Activated gamma-delta T cell (primary cell): Measurements from ENCODE around the gene MIOX.

Source experiments
- DNase-seq: peaks from one replicate; lab custom pipeline; 2025; lab: John Stamatoyannopoulos, UW

The MIOX gene

DNA sequence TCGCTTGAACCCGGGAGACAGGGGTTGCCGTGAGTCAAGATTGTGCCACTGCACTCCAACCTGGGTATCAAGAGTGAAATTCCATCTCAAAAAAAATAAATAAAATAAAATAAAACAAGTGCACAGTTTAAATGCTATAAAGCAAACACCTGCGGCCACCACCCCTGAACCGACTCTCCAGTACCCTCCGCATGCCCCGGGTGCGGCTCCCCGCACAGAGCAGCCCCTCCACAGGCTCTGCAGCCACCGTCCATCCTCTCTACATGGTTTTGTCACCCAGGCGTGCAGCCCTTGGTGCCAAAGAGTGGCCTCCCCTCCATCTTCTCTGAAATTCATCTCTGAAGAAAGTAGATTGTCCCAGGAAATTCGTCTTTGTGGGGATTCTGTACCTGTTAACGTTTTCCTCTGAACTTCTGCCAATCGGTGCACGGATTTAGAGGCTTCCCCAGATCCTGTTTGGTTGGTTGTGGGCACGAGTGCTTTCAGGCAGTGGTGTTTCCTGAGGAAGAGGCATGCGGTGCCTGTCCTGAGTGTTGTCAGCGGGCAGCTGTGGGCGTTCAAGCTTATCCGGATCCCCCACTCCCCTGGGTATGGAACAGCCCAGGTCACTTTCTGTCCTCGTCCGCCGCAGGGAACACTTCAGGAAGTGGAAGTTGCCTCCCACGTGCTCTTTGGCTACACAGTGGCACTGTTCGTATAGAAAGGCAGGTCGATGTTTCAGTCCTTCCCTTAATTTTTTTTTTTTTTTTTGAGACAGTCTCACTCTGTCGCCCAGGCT is 4.1 kb downstream of the MIOX start:
- DNase-seq: no peak

- no peak for DNase-seq
These were observed 10.4 kb downstream of the MIOX start for GRCh38 chr22:50497093-50497492.

- no peak for DNase-seq
These were observed 11.7 kb downstream of the MIOX start for GRCh38 chr22:50498322-50498890.

DNA sequence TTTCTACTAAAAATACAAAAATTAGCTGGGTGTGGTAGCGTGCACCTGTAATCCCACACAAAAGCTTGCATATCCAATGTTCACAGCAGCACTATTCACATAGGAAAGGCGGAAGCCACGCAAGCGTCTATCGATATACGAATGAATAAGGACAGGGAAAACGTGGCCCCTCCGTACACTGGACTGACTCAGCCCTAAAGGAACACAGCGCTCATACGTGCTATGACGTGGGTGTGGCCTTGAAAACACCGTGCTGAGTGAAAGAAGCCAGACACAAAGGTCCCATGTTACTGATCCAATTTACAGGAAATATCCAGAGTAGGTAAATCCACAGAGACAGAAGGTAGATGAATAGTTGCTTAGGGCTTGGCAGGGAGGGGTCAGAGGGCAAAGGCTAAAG is 13.8 kb downstream of the MIOX start:
- DNase-seq: no peak

GRCh38 chr22:50502096-50502495 is 15.4 kb downstream of the MIOX start:
- no peak for DNase-seq

GRCh38 chr22:50502628-50503474 is 16.2 kb downstream of the MIOX start:
- no peak for DNase-seq

GRCh38 chr22:50503475-50504145 is 17.0 kb downstream of the MIOX start:
- DNase-seq: no peak

DNA sequence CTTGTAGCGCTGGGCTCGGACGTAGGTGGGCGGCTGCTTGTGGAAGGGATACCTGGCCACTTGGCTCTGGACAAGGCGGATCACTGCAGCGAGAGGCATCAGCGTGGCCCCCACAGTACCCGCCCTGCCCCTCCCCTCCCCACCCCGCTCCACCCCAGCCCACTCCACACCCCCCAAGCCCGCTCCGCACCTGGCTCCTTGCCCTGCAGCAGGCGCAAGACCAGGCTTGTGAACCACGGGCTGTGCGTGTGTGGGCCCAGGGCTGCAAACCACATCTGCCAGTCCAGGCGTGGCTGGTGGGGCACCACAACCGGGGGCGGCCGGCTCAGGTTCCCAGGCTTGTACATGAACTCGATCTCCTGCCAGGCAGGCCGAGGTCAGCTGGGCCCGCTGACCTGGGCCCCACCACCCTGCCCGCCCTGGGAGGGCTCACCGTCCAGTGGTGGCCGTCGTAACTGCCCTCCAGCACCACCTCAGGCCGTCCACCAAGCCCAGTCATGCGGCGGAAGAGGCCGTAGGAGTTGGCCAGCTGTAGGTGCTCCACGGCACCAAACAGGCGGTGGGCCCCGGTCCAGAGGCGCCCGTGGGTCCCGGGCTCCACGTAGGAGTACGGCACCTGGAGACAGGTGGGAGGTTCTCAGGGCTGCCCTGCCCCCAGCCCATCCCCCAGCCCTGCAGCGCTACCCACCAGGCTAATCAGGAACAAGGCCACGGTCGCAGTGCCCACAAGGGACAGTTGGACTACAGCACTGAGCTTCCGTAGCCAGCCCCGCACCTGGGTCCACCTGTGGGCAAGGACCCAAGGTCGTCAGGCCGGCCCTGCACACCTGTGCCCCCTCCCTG is 17.9 kb downstream of the MIOX start:
- DNase-seq: no peak

- no peak for DNase-seq
These were observed 18.7 kb downstream of the MIOX start for GRCh38 chr22:50505276-50505775.

- no peak for DNase-seq
These were observed 19.3 kb downstream of the MIOX start for GRCh38 chr22:50505776-50506610.

GRCh38 chr22:50506611-50507420 is 20.2 kb downstream of the MIOX start:
- DNase-seq: no peak

GRCh38 chr22:50507421-50507990 is 20.8 kb downstream of the MIOX start, which contains the start of gene LMF2:
Gene LMF2 (minus strand): TSS chr22:50507702. CDS start chr22:50507675, 27 bp downstream.
- DNase-seq: peak; percentile 100

DNA sequence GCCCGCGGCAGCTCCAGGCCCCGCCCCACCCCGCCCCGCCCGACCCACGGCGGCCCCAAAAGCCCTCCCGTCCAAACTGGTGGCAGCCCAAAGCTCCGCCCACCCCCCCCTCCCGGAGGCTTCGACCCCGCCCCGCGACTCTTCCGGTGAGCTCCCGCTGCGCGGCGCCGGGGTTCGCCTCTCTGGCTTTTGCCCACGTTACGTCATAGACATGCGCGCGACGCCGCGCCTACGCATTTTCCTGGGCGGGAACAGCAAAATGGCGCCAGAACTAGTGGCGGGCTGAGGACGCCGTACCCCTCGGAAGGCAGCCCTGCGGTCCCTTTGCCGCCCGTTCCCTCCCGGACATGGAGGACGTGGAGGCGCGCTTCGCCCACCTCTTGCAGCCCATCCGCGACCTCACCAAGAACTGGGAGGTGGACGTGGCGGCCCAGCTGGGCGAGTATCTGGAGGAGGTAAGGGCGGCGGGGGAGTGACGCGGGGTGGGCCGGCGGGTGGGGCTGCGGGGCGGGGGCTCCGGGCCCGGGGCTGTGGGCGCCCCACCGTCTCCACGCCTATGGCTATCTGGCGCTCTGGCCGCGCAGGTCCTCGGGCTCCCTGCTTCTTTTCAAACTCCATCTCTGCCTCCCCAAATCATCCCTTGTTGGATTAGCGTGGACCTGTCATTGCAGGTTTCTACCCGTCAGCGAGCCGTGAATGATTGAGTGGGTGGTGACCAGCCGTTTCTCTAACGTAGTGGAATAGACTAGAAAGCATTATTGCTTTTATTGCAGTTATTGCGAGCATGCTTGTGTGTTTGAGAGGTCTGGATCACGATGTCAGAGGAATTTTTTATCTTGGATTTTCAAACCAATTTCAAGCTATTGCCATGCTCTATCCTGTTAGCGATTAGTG is 21.6 kb downstream of the MIOX start, which contains the start of gene NCAPH2:
Gene NCAPH2 (plus strand): TSS at position 234 of the 894 bp plus-strand sequence. CDS start 114 bp downstream, at position 348.
- peak; percentile 100 for DNase-seq

GRCh38 chr22:50508897-50509296 is 22.2 kb downstream of the MIOX start:
- no peak for DNase-seq

DNA sequence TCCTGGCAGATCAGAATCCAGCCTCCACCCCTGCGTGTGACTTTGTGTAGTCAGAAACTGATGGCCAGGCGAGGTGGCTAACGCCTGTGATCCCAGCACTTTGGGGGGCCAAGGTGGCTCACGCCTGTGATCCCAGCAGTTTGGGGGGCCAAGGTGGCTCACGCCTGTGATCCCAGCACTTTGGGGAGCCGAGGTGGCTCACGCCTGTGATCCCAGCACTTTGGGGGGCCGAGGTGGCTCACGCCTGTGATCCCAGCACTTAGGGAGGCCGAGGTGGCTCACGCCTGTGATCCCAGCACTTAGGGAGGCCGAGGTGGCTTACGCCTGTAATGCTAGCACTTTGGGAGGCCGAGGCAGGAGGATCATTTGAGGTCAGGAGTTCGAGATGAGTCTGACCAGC is 26.5 kb downstream of the MIOX start:
- no peak for DNase-seq

DNA sequence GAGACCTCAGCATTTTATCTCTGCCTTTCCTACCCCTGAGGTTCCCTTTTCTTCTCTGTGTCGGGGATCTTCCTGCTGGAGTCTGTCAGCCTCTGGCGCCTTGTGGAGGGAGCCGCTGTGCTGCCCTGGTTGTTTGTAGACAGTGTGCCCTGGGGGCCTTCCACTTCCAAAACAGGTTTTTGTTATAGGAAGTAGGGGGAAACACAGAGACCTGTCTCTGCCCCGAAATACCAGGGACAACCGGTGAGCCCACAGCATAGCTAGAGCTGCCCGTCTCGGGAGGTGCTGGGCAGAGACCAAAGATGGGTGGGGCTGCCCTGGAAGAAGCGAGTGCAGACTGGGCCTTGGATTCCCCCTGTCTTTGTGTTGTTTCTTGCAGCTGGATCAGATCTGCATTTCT is 29.4 kb downstream of the MIOX start:
- no peak for DNase-seq

GRCh38 chr22:50516891-50517290 is 30.2 kb downstream of the MIOX start:
- DNase-seq: no peak
